HG02938 (cell line): ENCODE data around the gene ANK3.
"Not testable (repeated sequence)": the region's sequence is repeated elsewhere in the genome, so short reads cannot be mapped to it uniquely, and the experiment has no call there.

ENCODE experiments used
- ATAC-seq: cut with Tn5 transposase; IDR thresholded peaks from one replicate; pipeline ENCODE4 v1.9.1; 2021; ENCODE audit warnings: mild to moderate bottlenecking, moderate library complexity; ENCODE audit not compliant: unreplicated experiment

Gene ANK3

DNA sequence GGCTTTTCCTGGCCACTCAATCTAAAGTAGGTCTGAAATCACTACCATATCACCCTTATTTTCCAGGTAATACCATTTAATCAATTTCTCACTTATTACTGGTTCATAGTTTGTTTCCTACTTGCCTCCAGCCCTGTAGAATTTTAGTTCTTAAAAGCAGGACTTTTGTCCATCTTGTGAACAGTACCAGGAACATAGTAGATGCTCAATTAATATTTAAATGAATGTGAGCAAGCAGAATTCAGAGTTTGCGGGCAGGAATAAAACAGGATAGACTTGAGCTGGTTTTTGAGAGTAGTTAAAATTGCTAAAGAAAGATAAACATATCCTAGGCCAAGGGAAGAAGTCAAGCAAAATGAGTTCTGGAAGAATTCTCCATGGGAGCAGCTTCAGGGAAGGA lies 77.9 kb downstream of the ANK3 start:
- ATAC-seq, result no peak

GRCh38 chr10:60310740-60311139 lies 78.9 kb downstream of the ANK3 start:
- no peak for ATAC-seq

DNA sequence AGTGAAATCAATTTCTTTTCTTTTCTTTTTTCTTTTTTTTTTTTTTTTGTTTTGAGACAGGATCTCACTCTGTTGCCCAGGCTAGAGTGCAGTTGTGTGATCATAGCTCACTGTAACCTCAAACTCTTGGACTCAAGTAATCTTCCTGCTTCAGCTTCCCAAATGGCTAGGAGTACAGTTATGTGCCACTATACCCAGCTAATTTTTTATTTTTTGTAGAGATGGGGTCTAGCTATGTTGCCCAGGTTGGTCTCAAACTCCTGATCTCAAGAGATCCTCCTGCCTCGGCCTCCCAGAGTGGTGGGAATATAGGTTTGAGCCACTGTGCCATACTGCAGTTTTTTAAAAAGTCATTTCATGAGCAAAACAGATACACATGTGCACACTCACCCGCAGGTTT lies 79.8 kb downstream of the ANK3 start:
- ATAC-seq, result no peak

DNA sequence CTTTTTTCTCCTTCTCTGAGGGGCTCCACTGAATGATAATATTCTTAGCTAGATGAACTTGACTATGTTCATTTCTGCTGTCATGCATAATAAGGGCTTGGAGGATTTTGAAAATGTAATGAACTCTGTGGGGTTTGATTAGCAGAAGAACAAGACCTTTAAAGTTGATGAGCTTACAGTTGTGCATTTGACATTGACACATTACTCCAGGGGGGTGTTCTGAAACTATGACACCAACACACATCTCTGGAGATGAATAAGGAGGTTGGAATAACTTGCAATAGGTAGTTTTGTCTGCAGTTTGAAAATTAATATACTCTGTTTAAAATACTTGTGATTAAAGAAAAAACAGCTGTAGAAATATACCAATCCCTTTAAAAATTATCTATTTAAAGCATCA lies 80.3 kb downstream of the ANK3 start:
- no peak for ATAC-seq

GRCh38 chr10:60305380-60305892 lies 84.2 kb downstream of the ANK3 start:
- no peak for ATAC-seq

DNA sequence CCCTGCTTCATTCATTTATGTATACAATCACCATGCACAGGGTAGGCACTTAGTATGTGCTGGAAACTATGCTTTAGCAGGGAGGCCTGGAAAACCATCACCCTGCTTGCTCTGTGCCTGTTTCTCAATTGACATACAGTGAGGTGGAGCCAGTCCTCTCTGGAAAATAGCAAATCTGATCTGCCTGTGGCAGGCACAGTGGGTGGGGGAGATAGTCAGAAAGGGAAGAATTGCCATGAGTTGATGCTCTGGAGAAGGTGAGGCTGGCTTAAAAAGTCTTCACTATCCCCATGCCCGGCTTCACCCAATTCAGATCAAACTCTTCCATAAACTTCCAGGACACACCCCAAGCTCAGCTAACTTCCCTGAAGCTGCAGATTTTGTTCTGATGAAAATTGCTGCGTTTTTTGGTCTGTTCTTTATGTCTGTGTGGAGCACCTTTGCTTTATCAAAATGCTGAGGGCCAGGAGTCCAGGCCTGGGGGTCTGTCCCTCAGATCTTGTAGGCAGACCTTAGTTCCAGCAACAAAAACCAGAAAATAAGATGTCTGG lies 84.8 kb downstream of the ANK3 start:
- no peak for ATAC-seq

GRCh38 chr10:60303778-60304177 lies 85.9 kb downstream of the ANK3 start:
- no peak for ATAC-seq

- no peak for ATAC-seq
Observed at GRCh38 chr10:60299961-60300883, 89.5 kb downstream of the ANK3 start.

DNA sequence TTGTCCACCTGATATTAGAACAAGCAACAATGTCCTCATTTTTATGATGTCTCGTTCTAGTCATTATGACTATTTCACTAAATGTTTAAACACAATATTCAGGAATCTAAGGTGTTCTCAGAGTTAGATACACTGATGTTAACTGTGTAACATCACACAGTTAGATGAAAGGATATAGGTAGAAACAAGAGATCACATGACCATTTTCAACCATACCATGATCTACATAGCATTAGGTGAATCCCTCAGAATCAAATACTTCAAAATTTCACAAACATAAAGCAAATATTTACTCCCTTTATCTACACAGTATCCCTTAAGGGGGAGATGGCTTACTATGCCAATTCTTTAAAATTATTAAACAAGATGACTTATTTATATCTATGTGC lies 90.3 kb downstream of the ANK3 start:
- no peak for ATAC-seq

DNA sequence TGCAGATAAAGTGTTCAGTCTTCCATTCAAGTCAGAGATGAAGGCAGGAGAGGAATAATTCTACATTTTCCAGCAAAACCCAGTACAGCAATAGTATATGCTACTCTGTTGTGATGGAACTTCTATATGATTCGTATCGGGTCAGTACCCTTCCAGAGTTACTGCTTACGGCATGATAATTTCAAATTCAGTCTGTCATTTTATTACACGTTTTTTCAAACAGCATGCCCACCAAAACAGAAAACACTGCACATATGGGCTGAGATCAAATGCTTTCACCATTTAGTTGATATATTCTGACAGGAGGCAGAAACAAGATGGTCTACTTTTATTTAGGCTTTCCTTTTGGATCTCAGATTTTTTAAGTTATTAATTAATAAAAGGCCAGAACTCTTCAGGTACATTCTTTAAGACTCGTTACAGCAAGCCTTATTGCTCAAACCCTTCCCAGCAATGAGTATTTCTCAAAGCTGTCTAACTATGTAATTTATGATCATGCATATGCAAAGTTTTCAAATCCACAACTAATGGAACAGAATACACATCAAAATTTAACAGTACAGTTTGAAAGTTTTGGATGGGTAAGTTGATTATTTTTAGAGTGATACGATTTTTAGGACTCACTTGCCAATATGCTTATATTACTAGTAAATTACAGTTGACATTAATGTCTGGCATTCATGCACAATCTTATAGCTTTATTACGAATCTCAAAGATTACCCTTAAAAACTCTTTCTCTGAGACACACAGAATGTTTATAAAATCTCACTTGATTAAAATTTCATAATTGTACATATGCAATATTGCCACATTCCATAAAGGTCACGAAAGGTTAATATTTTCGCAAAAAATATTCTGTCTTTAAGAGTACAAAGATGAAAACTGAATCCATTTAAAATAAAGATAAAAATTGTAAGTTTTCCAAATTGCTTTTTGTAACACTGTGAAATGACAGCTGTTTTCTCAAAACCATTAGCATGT lies 91.0 kb downstream of the ANK3 start:
- no peak for ATAC-seq

DNA sequence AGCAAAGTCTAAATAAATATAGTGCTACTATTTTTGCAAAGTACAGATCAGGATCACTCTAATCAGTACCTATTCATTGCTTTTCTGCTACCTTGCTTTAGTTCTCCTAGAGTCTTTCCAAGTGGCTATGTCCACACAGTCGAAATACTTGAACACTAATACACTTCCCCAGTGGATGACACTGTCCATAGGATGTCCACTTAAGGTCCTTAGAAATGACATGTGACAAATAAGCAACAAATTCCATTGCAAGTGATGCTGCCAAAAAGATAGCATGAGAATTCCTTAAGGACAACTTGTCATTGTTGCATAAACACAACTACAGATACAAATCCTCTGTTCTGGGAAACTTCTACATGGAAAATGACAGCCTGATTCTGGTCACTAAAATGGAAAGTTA lies 93.6 kb downstream of the ANK3 start:
- no peak for ATAC-seq

DNA sequence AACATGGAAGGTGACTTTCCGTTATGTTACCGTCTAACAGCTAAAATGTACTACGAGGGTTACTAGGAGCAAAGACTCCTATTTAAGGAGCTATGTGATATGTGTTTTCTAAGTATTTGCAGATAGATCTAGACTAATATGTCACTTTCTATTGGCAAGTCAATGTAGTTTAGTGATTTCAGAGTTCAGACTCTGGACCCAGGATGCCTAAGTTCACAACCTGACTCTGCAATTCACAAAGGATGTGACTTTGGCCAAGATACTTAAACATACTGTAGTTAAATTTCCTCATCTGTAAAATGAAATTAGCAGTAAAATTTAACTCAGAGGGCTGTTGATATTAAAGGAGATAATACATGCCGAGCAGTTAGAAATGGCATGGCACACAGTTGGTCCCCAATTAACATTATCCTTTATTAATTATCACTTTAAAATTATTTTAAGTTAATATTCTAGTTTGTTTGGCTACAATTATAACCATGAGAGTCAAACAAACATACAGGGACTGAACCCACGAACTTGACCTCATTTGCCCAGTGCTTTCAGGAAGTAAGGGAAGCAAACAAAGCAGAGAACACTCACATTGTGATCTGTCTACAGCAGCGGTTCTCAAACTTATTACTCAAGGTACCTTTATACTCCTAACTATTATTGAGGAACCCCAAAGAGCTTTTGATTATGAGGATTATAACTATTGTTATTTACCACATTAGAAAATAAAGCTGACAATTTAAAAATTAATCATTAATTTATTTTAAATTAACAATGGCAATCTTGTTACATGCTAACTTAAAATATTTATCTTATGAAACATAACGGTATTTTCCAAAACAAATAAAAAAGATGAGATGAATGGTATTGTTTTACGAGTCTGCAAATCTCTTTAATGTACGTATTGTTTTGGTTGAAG lies 94.4 kb downstream of the ANK3 start:
- no peak for ATAC-seq

DNA sequence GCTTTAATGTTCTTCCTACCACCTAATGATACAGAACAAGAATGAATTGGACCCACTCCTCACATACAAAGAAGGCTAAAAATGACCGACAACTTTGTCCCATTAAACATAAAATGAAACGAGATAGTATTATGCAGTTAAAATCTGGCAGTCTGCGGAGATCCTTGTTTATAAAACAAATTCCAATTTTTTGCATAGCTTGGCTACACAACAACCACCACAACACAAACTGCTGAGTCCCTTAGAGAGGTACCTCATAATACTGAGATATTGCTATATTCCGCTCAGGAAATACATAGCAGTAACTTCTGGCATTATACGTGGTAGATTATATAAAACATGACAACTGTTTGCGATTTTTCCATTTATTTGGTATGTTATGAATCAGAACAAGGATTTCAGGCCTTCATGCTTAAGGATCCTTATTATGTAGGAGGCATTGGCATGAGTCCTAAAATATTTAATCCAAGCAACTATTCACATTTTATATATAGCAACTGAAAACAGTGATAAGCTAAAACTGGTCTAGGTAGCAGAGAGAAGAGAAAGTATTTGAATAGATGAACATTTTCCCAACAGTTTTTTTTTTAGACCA lies 96.0 kb downstream of the ANK3 start:
- no peak for ATAC-seq

GRCh38 chr10:60292998-60293397 lies 96.7 kb downstream of the ANK3 start:
- no peak for ATAC-seq

- ATAC-seq, result not testable (repeated sequence)
Observed at GRCh38 chr10:60292536-60292935, 97.1 kb downstream of the ANK3 start.

- ATAC-seq, result no peak
Observed at GRCh38 chr10:60291344-60291930, 98.2 kb downstream of the ANK3 start.

DNA sequence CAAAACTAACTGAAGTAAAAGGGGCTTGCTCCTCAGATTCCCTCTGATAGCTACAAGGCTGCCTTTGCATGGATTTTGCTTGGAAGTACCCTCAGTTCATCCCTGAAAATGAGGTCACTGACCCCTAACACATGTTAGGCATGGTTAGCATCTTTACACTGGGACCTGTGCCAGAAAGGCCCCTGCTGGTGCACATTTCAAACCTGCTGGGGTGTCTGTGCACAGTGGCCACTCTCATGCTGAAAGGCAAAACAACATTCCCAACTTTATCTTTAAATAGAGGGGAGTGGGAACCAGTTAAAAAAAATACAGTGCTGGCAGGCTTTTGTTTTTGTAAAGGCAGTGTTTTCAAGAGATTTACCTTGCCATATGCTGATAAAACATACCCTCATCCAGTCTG lies 99.1 kb downstream of the ANK3 start:
- ATAC-seq, result no peak

DNA sequence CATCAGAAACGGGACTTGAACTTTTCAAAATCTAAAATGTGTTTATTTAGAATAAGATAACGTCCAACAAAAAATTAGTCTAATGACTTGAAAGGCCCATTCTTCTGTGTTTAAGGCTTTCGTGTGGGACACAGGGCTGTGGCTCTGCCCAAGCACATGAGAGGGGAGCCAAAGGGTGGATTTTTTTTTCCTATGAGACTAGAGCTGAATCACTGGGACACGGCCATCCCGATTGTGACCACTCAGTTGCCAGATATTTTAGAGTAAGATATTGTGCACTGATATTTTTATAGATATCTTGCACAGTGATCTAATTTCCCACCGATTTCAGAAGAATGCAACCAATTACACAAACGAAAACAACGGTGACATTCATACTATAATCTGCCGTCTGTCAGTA lies 99.9 kb downstream of the ANK3 start:
- no peak for ATAC-seq

DNA sequence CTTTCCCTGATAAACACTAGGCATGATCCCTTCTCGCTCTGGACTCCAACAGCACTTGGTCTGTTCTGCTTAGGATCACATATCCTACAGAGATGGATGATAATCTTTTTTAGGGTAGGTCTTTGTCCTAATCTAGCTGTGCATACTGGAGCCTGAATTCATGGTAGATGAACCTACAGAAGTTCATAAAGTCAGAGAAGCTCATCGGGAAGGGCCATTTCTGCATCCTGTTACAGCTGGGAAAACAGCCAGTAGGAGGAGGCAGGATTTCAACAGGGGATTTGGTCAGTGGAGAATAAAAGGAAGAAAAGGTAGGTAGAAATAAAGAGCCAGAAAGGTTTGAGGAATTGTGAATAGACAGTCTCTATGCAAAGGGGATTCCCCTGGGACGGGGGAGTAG lies 101.4 kb downstream of the ANK3 start:
- no peak for ATAC-seq
